DOHH2 (cell line): ENCODE data around the gene ARL5A.

Experiments
- H3F3A ChIP-seq: fragments of 200-600 bp; sonication (generic), shearing (Covaris generic); 2 replicates; pipeline ENCODE4 v1.6.0; 2016; ENCODE audit warnings: antibody characterized with exemption, mild to moderate bottlenecking; ENCODE audit not compliant: control insufficient read depth, insufficient read depth
- H3K27ac ChIP-seq: fragments of 200-600 bp; sonication (generic); 2 replicates; pipeline ENCODE4 v1.5.1; 2014; ENCODE audit warnings: low read depth, mild to moderate bottlenecking, low read length, moderate library complexity
- H3K27me3 ChIP-seq: fragments of 200-600 bp; sonication (generic); 2 replicates; pipeline ENCODE4 v1.6.1; 2014; ENCODE audit warnings: mild to moderate bottlenecking, low read length, mixed read lengths; ENCODE audit not compliant: control insufficient read depth
- H3K36me3 ChIP-seq: fragments of 200-600 bp; sonication (generic); 2 replicates; pipeline ENCODE4 v1.6.1; 2014; ENCODE audit warnings: mild to moderate bottlenecking, low read length, moderate library complexity, mixed read lengths; ENCODE audit not compliant: control insufficient read depth
- H3K4me1 ChIP-seq: fragments of 200-600 bp; sonication (generic); 2 replicates; pipeline ENCODE4 v1.6.1; 2014; ENCODE audit warnings: mild to moderate bottlenecking, low read length, mixed read lengths; ENCODE audit not compliant: control insufficient read depth
- H3K4me2 ChIP-seq: fragments of 200-600 bp; sonication (generic); 2 replicates; pipeline ENCODE4 v1.6.0; 2014; ENCODE audit warnings: mild to moderate bottlenecking, low read length, moderate library complexity
- H3K4me3 ChIP-seq: fragments of 200-600 bp; sonication (generic); 2 replicates; pipeline ENCODE4 v1.5.1; 2014; ENCODE audit warnings: mild to moderate bottlenecking, low read length, mixed read lengths
- H3K79me2 ChIP-seq: fragments of 200-600 bp; sonication (generic); 2 replicates; pipeline ENCODE4 v1.6.1; 2014; ENCODE audit warnings: mild to moderate bottlenecking, low read length, mixed read lengths; ENCODE audit not compliant: control insufficient read depth
- H3K9me2 ChIP-seq: fragments of 200-600 bp; sonication (generic); replicated peaks from 2 replicates; pipeline ENCODE4 v1.6.1; 2014; ENCODE audit warnings: mild to moderate bottlenecking, low read length, mixed read lengths; ENCODE audit not compliant: control insufficient read depth
- H3K9me3 ChIP-seq: fragments of 200-600 bp; sonication (generic); 2 replicates; pipeline ENCODE4 v1.6.1; 2014; ENCODE audit warnings: antibody characterized with exemption, low read length, mixed read lengths; ENCODE audit not compliant: control insufficient read depth, insufficient read depth
- H4K20me1 ChIP-seq: fragments of 200-600 bp; sonication (generic); 2 replicates; pipeline ENCODE4 v1.6.0; 2014; ENCODE audit warnings: low read depth, mild to moderate bottlenecking, antibody characterized with exemption, low read length, moderate library complexity; ENCODE audit not compliant: control insufficient read depth, insufficient read depth
- EZH2phosphoT487 ChIP-seq: fragments of 200-600 bp; sonication (generic); IDR thresholded peaks from 2 replicates; pipeline ENCODE4 v1.6.1; 2017; ENCODE audit warnings: borderline replicate concordance, mild to moderate bottlenecking, antibody characterized with exemption, low read length, moderate library complexity, mixed read lengths
- TF ChIP-seq, protein P1 (sequence below): fragments of 200-600 bp; sonication (generic); IDR thresholded peaks from one replicate; pipeline ENCODE4 v1.5.1; 2014; ENCODE audit warnings: antibody characterized with exemption, mild to moderate bottlenecking, low read depth, low read length; ENCODE audit not compliant: poor library complexity, severe bottlenecking

The ARL5A gene

DNA sequence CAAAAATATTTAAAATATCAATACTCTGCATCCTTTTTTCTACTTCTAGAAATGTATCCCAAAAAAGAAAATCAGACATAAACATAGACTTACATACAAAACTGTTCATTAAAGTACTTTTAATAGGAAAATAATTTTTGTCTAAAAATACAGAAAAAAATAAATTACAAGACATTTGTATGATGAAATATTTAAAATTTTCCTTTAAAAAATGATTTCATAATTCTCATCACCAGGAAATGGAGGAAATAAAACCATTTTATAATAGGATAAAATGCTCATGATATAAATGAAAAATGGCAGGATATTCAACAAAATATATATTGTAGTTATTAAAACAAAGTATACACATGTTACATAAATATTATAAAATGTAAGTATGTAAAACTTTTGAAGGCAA is 24.4 kb downstream of the ARL5A start:
- H3K4me1 ChIP-seq: no peaks in the 10 kb centered on the region
- H3K9me2 ChIP-seq: no peaks in the 10 kb centered on the region
- peaks cover 75% of the 10 kb centered on the region for H3K36me3 ChIP-seq
- no peak overlapping the region for H3K4me3 ChIP-seq
- H3K27ac ChIP-seq: no peak overlapping the region
- H3K4me2 ChIP-seq: no peak overlapping the region
- no peaks in the 10 kb centered on the region for H3F3A ChIP-seq
- no peaks in the 10 kb centered on the region for H3K27me3 ChIP-seq
- no peaks in the 10 kb centered on the region for H3K9me3 ChIP-seq
- TF ChIP-seq, protein P1, sequence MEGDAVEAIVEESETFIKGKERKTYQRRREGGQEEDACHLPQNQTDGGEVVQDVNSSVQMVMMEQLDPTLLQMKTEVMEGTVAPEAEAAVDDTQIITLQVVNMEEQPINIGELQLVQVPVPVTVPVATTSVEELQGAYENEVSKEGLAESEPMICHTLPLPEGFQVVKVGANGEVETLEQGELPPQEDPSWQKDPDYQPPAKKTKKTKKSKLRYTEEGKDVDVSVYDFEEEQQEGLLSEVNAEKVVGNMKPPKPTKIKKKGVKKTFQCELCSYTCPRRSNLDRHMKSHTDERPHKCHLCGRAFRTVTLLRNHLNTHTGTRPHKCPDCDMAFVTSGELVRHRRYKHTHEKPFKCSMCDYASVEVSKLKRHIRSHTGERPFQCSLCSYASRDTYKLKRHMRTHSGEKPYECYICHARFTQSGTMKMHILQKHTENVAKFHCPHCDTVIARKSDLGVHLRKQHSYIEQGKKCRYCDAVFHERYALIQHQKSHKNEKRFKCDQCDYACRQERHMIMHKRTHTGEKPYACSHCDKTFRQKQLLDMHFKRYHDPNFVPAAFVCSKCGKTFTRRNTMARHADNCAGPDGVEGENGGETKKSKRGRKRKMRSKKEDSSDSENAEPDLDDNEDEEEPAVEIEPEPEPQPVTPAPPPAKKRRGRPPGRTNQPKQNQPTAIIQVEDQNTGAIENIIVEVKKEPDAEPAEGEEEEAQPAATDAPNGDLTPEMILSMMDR: no peak
- no peak for TF ChIP-seq EZH2phosphoT487
- no peaks in the 10 kb centered on the region for H4K20me1 ChIP-seq
- H3K79me2 ChIP-seq: peaks cover 5% of the 10 kb centered on the region

DNA sequence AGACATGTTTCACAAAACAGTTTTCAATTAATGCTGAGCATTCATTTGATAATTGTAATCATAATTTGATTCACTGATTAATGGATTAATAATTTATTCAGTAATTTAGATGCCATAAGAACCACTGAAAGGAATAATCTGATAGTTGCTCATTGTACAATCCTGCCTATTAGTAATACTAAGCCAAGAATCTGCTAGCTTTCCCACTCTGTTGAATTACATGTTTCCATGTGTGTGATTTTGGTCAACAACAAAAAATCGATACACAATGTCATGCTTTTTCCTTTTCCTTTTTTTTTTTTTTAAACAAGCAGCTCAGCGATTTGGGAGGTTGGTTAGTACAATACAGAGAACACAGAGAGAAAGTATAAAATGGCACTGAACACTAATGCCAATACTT is 25.9 kb downstream of the ARL5A start:
- Histone ChIP-seq H3K27ac (no peak overlapping the region), H4K20me1 (no peaks in the 10 kb centered on the region), H3K79me2 (no peaks in the 10 kb centered on the region), H3K9me2 (no peaks in the 10 kb centered on the region), H3K9me3 (no peaks in the 10 kb centered on the region), H3K4me2 (no peak overlapping the region), H3F3A (no peaks in the 10 kb centered on the region), H3K4me3 (no peak overlapping the region), H3K36me3 (peaks cover 63% of the 10 kb centered on the region), H3K4me1 (no peaks in the 10 kb centered on the region), H3K27me3 (no peaks in the 10 kb centered on the region)
- TF ChIP-seq, protein P1: no peak
- TF ChIP-seq EZH2phosphoT487: no peak

DNA sequence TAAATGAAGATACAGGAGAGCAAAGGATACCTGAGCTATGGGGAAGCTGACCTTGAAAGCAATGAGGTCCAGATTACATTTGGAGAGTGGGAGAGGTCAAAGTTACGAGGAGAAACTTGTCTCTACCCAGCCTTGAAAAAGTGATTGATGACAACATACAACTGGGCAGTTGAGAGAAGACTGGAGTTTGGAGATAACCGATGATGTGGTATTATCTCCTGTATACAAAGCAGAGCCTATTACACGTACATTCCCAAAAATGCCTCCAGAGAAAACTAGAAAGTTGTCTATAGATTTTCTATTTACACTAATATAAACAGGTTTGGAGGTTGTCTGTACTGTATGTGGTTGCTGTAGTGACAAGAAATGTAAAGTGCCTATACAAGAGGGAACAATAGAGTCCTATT is 28.3 kb downstream of the ARL5A start:
- Histone ChIP-seq H3F3A (no peaks in the 10 kb centered on the region), H3K36me3 (peaks cover 41% of the 10 kb centered on the region), H3K4me2 (no peak overlapping the region), H3K4me1 (no peaks in the 10 kb centered on the region), H3K27me3 (no peaks in the 10 kb centered on the region), H3K4me3 (no peak overlapping the region), H3K9me2 (no peaks in the 10 kb centered on the region), H3K79me2 (no peaks in the 10 kb centered on the region), H3K27ac (no peak overlapping the region), H3K9me3 (no peaks in the 10 kb centered on the region), H4K20me1 (no peaks in the 10 kb centered on the region)
- TF ChIP-seq EZH2phosphoT487: no peak
- TF ChIP-seq, protein P1: no peak

DNA sequence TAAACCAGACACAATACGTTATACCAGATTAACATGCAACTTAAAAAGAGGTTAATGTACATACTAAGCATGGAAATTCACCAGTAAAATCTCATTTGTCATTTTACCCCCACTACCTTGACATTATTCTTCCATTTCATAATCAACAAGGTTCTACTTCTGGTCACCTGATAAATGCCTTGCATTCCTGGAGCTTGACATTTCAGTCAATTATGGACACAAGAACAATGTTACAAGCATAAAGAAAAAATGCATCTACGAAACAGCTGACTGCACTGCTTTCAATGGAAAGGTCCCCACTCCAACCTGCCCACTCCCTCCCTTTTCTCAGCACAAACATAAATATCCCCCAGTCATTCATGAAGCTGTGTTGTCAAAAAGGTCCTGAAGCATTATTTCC is 31.4 kb downstream of the ARL5A start:
- Histone ChIP-seq H3K4me2 (no peak overlapping the region), H3K9me2 (no peaks in the 10 kb centered on the region), H3K4me3 (no peak overlapping the region), H3K36me3 (peaks cover 19% of the 10 kb centered on the region), H3F3A (no peaks in the 10 kb centered on the region), H4K20me1 (no peaks in the 10 kb centered on the region), H3K4me1 (no peaks in the 10 kb centered on the region), H3K9me3 (no peaks in the 10 kb centered on the region), H3K27me3 (no peaks in the 10 kb centered on the region), H3K79me2 (no peaks in the 10 kb centered on the region), H3K27ac (no peak overlapping the region)
- no peak for TF ChIP-seq EZH2phosphoT487
- TF ChIP-seq, protein P1: no peak
